C4-2B (cell line): ENCODE data around the gene RFC5.

Experiments
- H3K27ac ChIP-seq: fragments of 450-650 bp; 2 replicates; pipeline ENCODE4 v1.5.1; 2017
- CTCF ChIP-seq: fragments of 450-650 bp; conservative IDR thresholded peaks from 2 replicates; pipeline ENCODE4 v1.5.1; 2017; ENCODE audit warnings: mild to moderate bottlenecking
- ZFX ChIP-seq: fragments of 450-650 bp; IDR thresholded peaks from 2 replicates; pipeline ENCODE4 v1.6.1; 2017

Gene RFC5

DNA sequence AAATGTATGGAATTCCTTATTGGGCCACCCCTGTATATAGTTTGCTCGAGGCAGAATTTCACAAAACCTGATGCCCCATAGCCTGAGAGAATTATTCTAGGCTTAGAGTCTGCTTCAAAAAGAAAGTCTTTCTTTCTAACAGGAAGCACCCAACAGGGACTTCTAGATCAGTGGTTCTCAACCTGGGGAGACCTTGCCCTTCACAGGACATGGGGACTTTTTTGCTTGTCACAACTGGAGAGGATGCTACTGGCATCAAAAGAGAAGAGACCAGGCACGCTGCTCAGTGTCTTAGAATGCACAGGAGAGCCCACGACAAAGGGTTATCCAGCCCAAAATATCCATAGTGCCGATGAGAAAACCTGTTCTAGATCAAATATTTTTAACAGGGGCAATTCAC, 25.6 kb downstream of the RFC5 start:
- H3K27ac ChIP-seq = no peak overlapping the region
- TF ChIP-seq CTCF (no peak), ZFX (no peak)

DNA sequence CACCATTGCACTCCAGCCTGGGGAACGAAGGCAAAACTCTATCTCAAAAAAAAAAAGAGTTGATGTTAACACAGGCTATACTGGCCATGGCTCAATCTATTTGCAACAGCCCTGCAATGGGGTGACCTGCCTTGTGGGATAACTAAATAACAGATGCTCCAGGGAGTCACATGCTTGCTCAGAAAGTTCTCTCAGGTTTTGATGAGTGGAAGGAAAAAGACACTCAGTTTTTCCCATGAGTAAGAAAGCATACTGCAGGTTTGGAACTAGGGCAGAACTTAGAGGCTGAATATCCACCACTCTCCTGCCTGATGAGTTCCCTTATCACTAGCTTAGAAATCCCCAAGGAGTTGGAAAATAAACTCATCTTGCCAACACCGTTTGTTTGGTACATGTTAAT, 27.6 kb downstream of the RFC5 start:
- no peak overlapping the region for H3K27ac ChIP-seq
- no peak for TF ChIP-seq CTCF
- no peak for TF ChIP-seq ZFX

- TF ChIP-seq CTCF (no peak), ZFX (no peak)
- H3K27ac ChIP-seq = no peak overlapping the region
These were observed 28.1 kb downstream of the RFC5 start for GRCh38 chr12:118044577-118044976.

- H3K27ac ChIP-seq = no peak overlapping the region
- TF ChIP-seq CTCF = no peak
- TF ChIP-seq ZFX = no peak
These were observed 29.9 kb downstream of the RFC5 start for GRCh38 chr12:118046430-118046829.

DNA sequence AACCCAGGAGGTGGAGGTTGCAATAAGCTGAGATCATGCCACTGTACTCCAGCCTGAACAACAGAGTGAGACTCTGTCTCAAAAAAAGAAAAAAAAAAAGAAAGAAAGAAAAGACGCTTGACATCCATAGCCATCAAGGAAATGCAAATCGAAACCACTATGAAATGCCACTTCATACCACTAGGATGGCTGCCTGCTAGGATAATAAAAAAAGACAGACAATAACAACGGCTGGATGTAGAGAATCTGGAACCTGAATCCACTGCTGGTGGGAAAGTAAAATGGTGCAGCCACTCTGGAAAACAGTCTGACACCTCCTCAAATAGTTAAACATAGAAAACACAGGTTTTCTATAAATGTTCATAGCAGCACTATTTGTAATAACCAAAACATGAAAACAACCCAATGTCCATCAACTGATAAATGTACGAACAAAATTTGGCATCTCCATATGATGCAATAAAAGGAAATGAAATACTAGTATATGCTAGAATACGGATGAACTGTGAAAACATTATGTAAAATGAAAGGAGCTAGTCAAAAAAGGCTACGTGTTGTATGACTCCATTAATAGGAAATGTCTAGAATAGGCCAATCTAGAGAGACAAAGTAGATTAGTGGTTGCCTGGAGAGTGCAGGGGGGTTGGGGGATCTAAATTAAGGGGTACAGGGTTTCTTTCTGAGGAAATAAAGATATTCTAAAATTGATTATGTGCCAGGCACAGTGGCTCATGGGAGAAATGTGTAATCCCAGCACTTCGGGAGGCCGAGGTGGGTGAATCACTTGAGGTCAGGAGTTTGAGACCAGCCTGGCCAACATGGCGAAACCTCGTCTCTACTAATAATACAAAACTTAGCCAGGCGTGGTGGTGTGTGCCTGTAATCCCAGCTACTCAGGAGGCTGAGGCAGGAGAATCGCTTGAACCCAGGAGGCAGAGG, 34.7 kb downstream of the RFC5 start:
- no peak overlapping the region for H3K27ac ChIP-seq
- TF ChIP-seq CTCF = no peak
- TF ChIP-seq ZFX = no peak

DNA sequence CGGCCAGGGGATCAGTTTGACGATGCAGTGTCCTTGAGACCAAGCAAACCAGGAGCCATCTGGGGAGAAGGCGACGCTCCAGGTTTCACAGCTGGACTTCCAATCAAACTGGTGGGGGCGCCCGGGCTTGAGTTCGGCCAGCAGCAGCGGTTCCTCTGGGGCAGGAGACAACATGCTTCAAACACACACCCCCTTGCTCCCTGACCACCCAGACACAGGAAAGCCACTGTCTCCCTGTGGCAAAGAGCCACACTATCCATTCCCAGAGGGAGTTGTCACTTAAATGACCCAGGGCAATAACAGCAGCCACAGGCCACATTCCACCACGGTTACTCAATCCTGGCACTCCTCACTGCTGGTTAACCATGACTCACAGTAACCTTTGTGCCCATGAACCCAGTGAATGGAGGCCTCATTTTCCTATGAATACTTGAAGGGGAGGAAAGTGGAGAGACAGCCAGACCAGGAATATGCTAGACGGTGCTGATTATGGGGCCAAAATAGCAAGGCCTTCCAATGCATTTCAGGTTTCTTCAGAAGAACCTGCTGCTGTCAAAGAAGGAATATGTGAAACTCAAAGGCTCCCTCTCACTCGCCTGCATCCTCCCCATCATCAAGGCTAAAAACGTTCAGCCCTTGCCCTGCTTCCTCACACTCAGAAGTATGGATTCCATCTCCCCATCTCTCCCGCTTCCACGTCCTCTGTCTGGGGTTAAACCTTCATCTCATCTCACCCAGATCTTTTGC, 36.0 kb downstream of the RFC5 start:
- H3K27ac ChIP-seq = no peak overlapping the region
- TF ChIP-seq CTCF = no peak
- TF ChIP-seq ZFX = no peak
